IPS DF 19.7 (cell line): Measurements from ENCODE around the gene TMEM184A.

Experiments used
- DNase-seq: peaks from one replicate; pipeline ENCODE4 v3.0.0-alpha.2; 2013; ENCODE audit warnings: low read depth, low spot score

Gene TMEM184A

GRCh38 chr7:1501487-1502270 is 54.3 kb downstream of the TMEM184A start:
- no peak for DNase-seq

- no peak for DNase-seq
Observed at GRCh38 chr7:1500064-1500807, 55.8 kb downstream of the TMEM184A start.

GRCh38 chr7:1499367-1500029 is 56.5 kb downstream of the TMEM184A start:
- no peak for DNase-seq

GRCh38 chr7:1498370-1499305 is 57.4 kb downstream of the TMEM184A start:
- no peak for DNase-seq

GRCh38 chr7:1497293-1497927 is 58.6 kb downstream of the TMEM184A start:
- DNase-seq: no peak

- no peak for DNase-seq
Observed at GRCh38 chr7:1496531-1497292, 59.3 kb downstream of the TMEM184A start.

GRCh38 chr7:1495564-1496242 is 60.3 kb downstream of the TMEM184A start:
- DNase-seq: no peak

GRCh38 chr7:1494866-1495563 is 61.0 kb downstream of the TMEM184A start:
- no peak for DNase-seq

- DNase-seq: no peak
Observed at GRCh38 chr7:1494447-1494846, 61.6 kb downstream of the TMEM184A start.

- no peak for DNase-seq
Observed at GRCh38 chr7:1493571-1493970, 62.4 kb downstream of the TMEM184A start.

GRCh38 chr7:1493129-1493528 is 62.9 kb downstream of the TMEM184A start:
- DNase-seq: no peak

GRCh38 chr7:1492640-1493039 is 63.4 kb downstream of the TMEM184A start:
- no peak for DNase-seq
